GM19438 (cell line): ENCODE results near the gene ATP11A.

Source experiments
- ATAC-seq: cut with Tn5 transposase; IDR thresholded peaks from one replicate; pipeline ENCODE4 v1.9.1; 2021; ENCODE audit warnings: low read depth; ENCODE audit not compliant: unreplicated experiment

Gene ATP11A

DNA sequence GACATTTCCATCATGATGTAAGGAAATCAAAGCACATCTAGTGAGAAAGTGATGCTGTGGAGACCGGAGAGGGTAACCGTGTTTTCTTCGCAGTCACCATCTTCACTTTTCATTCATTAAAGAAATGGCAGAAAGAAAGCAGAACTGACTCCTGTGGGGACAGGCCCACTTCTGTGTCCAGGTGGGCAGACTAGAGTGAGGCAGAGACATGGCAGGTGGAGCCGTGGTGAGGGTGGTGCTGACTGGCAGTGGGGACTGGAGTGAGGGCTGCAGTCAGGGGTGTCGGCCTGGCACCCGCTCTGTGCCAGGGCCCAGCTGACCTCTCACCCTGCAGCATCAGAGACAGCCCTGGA, 207.7 kb downstream of the ATP11A start:
- ATAC-seq: no peak

DNA sequence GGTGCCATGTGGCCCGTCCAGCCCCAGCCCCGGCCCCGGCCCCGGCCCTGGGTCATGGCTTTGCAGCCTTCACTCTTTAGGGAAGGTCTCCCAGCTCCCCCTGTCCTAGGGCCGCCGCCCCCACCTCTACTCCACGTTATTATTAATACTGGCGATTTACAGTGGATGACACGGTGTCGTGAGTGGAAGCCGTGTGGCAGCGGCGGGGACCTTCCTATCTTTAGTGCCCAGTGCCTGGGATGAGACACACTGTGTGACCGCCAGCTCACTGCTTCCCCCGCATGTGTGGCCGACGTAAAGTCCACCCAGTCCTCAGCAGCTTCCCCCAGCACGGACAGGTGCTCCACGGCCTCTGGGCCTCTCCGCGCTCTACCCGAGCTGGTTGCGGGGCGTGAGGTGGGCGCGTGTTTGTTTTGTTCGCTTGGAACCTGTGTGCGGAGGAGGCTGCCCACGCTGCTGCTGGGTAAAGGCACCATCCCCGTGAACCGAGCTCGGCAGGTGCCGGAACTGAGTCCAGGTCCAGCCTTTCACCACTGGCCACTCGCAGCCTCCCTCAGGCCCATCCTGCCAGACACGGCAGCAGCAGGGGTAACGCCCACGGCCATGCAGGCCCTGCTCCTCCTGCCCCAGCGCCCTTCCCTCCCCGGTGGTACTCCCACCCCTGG, 208.2 kb downstream of the ATP11A start:
- ATAC-seq: no peak

DNA sequence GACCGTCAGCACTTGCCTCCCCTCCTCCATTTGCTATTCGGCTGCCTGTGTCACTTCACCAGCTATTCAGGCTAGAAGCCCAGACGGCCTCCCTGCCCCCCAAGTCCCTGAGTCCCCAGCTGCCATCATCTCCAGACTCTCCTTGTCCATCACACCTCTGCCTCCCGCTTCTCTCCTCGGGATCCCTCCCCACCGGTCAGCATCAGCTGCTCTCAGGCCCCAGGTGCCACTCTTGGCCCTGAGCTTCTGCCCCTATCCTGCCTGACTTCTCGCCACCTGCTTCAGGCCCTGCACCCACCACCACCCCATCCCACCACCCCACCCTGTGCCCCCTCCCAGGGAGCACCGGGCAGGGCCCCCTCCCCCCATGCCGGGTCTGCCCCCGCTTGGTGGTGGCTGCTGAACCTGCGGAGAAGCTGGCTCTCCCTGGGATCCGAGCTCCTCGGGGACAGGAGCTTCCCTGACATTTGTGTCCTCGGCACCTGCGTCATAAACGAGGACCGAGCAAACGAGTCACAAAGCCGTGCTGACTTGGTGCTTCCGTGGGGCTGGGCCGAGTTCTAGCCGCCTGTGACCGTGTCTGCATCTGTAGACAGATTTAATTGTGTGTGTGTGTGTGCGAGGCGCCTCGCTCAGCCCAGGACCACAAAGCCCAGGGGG, 208.9 kb downstream of the ATP11A start:
- ATAC-seq: no peak

DNA sequence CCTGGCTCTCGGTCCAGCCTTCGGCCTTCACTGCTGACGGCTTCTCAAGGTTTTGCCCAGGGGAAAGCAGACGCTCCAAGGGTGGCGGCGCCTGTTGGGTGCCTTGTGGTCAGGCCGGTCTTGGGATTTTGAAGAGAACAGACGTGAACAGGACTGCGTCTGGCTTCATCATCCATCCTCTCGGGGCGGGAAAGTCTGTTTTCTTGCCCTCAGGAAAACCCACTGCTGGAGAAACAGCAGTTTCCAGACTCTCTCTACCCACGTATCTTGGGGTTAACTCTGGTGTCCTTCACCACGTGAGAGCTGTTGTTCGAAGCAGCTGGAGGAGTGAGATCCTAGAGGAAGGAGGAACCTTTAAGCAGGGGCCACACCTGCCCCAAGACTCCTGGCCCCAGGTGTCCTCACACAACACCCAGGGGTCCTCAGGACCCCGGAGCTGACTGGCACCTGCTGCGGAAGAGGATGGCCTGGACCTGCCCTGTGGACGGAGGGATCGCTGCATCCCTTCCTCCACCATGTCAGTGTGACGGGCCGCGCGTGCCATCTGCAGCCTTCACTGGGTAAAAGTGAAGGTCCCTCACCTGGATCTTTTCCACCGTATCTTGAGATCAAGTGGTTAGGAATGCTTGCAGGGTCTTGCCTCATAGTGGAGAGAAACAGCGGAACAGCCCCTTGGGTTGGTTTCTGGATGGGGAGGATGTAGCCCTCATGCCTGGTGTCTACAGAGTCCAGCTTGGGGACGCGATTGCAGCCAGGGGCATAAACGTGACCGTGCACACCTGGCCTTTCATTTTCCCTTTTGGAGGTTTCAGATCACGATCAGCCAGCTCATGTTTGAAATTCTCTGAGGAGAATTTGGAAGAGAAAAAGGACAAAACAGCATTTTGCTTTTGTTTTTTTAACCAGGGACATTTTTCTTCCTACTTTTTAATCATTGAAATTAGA, 209.7 kb downstream of the ATP11A start:
- ATAC-seq: no peak

DNA sequence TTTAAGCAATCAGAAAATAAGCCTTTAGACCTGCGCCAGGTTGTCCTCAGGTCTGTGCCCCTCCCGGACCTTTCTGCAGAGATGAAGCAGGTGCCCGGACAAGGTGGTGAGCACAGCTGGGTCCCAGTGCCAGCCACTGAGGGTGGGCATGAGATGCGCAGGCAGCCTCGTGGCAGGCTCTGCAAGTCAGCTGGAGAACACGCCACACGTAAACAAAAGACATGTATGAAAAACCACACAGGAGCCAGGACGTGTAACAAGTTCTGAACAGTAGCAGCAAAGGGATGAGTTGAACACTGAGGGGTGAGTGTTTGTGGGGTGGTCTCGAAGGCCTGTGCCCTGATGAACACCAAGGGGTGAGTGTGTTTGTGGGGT, 210.4 kb downstream of the ATP11A start:
- no peak for ATAC-seq

DNA sequence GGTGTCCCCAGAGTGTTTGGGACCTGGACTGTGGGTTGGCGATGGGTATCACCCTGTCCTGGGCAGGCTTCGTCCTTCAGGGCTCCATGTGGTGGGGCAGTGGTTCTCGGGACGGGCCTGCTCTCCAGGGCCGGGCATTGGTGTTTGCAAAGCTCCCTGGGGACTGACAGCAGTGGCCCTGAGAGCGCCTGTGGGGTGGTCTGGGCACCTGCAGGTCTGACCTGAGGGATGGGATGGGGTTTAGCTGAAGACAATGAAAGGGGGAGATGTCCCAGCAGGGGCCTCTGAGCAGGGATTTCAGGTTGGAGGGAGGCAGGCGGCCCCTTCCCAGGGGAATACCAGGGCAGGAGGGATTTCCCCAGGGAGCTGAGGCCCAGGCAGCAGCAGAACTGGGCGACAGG, 210.9 kb downstream of the ATP11A start:
- ATAC-seq: no peak

DNA sequence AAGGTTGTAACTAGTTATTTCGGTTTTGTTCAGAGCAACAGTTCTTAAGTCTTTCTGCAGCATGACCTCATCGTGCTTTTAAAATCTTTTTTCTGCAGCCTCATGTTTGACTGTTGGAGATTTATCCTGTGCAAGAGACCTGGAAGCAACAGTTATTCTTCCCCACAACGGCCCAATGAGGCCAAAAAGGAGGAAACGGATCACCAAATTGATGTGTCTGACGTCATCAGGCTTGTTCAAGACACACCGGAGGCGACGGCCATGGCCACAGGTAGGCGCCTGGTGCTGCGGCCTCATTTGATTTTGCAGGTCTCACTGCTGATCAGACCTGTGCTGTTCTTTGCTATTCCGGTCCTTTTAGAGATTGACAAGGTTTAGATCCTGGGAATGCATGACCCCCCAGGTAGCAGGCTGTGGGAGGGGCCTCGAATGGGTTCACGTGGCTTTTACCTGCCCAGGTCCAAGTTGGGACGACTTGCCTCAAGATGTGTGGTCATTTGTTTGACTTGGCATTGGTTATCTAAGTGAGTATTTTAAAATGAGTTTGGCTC, 212.3 kb downstream of the ATP11A start:
- ATAC-seq: no peak

DNA sequence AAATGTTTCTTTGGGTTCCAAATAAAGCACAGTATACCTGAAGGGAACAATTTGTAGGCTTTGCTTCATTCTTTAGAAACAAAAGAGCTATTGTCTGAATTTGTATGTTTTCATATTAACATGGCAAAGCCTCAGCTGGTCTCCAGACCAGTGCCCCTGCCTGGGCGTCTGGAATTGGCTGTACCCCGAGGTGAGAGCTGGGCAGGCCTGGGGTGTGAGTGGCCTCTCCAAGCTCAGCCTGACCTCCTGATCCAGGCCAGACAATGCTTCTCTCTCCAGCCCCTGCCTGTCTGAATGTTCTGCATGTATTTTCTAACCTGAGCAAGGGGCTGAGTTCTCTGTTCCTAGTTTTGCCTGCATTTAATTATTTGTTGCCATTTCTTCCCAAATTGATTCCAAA, 212.8 kb downstream of the ATP11A start:
- no peak for ATAC-seq

DNA sequence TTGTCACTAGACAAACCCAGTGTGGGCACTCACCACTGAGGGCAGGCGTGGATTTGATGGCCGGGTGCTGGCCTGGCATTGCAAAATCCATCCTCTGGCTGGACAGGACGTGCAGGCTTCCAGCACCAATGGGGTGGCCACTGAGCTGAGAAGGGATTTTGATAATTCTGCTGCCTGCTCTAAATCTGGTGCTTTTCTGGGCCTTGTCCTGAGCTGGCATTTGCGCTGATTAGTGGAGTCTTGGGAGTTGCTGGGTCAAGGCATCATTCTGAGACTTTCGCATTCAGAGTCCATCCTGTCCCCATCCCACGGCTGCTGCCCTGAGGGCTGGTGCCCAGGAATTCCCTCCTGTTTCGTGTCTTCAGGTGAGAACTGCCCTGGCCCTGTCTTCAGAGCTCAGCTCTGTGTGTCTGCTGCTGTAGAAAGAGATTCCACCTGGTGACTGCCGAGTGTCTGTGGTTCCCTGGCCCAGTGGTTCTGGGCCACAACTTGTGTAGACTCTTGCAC, 213.3 kb downstream of the ATP11A start:
- ATAC-seq: no peak

DNA sequence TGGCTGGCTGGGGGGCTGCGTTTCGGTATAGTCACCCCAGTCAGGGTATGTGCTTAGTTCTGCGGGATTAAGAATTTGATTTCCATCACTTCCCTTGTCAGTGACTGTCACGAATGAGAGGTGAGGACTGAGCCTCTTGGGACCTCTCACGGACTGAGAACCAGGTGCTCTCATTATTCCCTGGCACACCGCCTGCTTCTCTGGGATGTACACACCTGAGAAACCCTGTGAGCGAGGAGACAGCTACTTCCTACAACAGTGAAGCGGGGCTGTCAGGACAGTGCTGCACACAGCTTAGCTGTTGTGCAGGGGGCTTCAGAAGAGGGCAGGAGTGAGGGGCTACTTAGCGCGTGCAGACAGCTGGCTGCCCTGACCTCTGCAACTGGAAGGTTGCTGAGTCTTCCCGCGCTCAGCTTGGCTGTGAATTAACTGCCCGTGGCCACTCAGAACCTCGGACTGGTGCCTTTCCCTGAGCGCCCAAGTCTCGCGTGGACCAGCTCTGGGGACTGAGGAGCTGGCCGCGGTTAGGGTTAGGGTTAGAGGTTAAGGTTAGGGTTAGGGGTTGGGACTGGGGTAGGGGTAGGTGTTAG, 213.9 kb downstream of the ATP11A start:
- no peak for ATAC-seq

DNA sequence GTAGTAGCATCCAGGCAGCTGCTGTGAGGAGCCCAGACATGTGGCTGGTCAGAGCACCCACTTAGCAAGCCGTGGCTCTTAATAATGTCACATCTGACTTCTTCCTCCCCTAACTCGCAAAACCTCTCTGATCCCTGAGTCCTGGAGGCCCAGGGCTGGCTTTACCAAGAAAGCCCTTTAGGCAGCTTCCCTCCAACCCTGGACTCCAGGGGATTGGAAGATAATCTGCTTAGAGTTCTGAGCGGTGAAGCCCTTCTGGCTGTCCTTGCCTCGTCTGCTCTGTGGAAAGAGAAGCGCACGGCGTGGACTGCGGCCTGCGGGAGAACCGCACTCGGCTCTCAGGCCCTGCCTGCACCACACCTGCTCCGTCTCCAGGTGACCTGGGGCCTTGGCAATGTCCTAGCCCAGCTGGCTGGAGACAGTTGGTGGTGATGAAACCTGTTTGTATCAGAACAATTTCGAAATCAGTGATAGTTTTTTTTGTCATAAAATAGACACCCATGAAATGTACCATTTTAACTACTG, 214.7 kb downstream of the ATP11A start:
- ATAC-seq: no peak

DNA sequence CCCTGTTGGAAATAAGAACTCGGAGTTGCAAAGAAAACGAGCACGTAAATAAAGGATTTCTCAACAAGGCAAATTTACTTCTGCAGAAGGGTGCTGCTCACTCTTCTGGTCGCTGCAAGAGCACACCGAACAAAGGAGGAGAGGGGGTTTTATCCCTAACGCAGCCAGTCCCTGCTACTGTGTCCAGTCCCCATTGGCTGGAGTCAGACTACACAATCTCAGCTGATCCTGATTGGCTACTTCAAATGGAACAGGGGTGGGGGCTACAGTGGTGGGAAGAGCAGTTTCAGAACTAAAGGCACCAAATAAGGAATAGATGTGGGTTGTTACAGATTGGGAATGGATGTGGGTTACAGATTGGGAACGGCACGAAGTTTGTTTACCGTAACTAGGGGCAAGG, 215.2 kb downstream of the ATP11A start:
- ATAC-seq: no peak

DNA sequence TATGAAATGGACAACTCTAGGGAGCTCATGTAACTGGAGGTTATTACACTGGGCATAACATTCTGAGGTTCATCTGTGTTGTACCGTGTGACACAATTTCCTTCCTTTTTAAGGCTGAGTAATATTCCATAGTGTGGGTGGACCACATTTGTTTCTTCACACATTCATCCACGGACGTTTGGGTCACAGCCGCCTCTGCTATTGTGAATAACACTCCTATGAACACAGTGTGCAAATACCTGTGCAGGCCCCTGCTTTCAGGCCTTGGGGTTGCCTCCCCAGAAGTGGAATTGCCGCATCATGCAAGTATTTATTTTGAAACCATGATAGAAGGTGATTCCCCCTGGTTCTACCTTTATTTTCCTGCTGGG, 215.8 kb downstream of the ATP11A start:
- ATAC-seq: no peak

DNA sequence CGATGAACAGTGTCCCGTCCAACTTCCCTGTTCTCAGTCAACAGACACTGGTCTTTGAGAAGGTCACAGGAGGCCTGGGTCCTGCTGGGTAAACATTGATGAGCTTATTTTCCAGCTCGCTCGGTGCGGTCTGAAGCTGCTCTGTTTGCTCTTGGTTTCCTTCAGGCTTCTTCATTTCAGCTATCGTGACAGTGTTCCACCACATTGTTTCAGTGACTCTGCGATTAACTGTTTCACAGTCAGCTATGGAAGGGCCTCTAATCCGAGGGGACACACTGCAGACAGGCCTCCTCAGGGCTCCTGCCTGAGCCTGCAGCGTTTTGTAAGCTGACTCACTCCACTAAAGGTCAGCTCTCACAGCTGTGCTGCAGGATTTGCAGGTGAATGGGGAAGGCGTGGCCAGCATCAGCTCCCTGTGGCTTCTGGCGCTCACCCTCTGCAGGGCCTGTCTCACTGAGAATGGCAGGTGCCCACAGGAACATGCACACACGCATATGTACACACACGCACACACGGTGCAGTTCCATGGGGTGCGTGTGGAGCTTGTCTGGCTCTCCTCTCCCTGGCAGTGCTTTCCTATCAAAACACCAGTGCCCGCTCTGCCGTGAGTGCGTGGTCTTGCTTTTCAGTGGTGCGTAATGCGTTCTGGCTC, 216.3 kb downstream of the ATP11A start:
- no peak for ATAC-seq

DNA sequence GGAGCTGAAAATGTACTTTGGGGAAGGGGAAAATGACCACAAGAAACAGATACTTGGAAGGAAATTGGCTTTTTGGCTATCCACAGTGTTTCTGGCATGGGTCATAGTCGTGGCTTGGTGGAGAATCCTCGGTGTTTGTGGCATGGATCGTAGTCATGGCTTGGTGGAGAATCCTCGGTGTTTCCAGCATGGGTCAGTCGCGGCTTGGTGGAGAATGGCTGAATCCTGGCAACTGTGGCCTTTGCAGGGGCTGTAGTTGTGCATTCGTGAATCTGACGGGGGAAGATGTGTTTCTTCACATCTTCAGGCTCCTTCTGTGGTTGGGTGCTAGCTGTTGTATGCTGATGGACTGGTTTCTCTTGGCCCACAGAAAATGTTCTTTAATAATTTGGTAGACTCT, 217.4 kb downstream of the ATP11A start:
- no peak for ATAC-seq

DNA sequence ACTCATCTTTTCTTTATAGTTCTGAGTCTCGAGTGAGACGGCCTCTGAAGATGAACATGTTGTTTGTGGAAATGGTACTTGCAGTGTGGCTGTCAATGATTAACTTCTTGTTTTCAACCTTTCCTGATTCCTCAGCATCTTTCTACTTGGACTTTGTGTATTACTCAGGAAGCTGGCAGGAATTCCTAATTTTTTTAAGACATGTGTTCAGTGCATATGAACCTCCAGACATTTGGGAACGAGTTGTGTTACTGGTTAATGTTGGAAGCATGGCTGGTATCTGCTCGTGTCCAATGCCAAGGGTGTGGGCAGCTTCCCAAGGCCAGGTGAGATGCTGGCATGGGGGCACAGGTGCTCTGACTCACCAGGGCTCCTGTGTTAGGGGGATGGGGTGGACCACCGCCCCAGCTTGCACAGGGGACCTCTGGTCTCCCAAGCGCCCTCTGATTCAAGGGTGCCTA, 218.1 kb downstream of the ATP11A start:
- no peak for ATAC-seq

DNA sequence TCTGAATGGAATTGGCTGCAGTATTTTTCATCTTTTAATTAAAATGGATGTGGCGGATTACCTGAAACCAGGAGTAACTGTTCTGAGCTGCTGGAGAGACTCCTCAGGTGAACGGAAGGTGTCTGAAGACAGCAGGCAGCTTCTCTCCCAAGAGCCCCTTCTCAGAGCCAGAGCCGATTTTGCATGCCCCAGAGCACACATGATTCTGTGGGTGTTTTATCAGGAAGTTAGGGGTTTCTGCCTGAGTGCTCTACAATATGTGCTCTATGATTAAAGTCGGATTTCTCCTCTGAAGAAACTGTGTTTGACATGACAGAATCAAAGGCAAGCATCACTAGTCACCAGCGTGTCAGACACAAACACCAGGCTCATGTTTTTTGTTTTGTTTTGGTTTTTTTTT, 218.5 kb downstream of the ATP11A start:
- ATAC-seq: no peak

DNA sequence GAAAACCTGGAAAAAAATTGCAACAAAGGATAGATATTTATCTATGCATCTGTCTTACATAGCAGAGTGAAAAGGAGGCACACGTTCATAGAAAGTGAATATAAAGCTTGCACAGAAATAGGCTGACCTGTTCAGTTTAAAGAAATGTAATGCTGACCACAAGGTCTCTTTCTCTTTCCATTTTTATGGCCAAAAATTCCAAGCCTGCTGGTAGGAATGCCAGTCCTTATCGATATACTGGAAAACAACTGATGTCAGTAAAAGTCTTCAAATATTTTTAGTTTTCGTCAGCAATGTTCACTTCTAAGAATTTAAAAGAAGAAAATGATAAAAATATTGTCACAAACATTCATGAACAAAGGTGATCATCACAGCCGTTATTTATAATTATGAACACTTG, 220.2 kb downstream of the ATP11A start:
- no peak for ATAC-seq

DNA sequence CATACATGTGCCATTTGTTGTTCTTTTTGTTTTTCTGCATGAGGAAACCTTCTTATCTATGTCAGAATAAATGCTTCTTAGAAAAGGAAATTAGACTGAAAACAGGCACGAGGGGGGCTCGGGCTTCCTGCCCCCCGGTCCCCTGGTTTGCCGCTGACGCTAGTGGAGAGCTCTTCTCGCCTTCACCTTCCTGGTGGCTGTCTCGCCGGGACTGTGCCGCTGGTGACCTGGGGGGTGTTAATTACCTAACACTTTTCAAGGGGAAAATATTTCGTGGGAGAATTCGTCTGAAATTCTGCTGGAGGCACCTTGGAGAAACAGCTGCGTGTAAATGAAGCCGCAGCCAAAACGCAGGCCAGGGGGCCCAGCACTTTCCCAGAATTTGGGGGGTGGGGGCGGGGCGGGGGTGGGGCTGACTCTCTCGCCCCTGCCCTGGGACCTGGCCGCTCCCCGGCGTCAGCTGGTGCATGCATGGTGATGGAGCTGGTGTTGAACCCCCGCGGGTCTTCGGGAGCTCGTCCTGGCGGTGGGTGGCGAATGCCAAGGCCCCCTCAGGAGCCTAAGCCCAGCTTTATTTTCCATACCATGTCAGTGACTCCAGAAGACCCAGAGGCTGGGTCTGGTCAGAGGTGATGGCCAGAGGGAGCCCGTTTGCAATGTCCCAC, 220.9 kb downstream of the ATP11A start:
- ATAC-seq: no peak
